ENCODE data around the gene CCDC71L. TPM values are rescaled to one million over a fixed set of nuclear protein-coding genes. Genes with fewer than 3 reads are reported as not detected.

The CCDC71L gene
- total RNA-seq, 1 donor from 2014 or later: 5.5 TPM

DNA sequence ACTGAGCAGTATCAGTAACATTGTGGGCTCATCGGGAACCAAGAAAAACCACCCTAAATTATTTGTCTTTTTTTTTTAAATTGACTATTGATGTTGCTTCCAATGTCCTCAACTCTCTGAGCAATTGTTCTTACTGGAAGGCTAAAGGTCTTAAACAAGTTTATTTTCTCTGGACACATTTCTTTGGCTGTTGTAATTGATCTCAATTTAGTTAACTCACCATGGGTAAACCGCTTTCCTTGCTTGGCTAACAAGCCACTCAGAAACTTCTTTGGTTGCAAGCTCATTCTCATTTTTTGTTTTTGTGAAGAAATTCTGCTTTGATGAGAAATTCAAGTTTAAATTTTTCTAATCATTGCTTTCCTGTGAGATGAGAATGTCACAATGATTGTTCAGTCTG, 25.5 kb downstream of the CCDC71L start:
- no peak for ATAC-seq (ENCODE audit: poor library complexity)
- intact Hi-C loops (cut with DNase I): no loop called here

GRCh38 chr7:106634958-106635357, 26.0 kb downstream of the CCDC71L start:
- intact Hi-C loops (cut with DNase I): no loop called here
- ATAC-seq (ENCODE audit: poor library complexity) (no peak), DNase-seq (no peak)

More for the DNA sequence above, 25.5 kb downstream of the CCDC71L start:
- DNase-seq: no peak

GRCh38 chr7:106630648-106631047, 30.3 kb downstream of the CCDC71L start:
- DNase-seq: no peak
- ATAC-seq (ENCODE audit: poor library complexity): no peak
- intact Hi-C loops (cut with DNase I): no loop called here

DNA sequence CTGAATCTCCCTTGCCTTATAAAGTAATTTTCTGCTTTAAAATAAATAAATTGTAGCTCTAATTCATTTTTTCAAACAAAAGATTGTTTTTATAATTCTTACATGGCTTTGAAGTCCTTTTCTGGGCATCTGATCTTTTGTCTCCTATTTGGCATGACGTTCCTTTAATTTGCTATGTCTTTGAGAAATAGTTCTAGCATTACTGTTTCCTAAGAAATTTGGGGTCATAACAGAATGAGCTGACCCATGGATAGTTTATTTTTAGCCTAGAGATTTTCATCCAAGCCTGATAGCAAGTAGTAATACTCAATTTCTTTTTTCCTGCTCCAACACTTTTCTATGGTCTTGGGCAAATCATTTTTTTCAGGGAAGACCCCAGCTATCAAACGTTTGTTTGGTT, 31.4 kb downstream of the CCDC71L start:
- intact Hi-C loops (cut with DNase I): no loop called here
- ATAC-seq (ENCODE audit: poor library complexity) (no peak), DNase-seq (no peak)

- intact Hi-C loops (cut with DNase I): no loop called here
- ATAC-seq (ENCODE audit: poor library complexity): no peak
- no peak for DNase-seq
These were observed 34.4 kb downstream of the CCDC71L start for GRCh38 chr7:106626376-106627164.

GRCh38 chr7:106625678-106626301, 35.2 kb downstream of the CCDC71L start:
- ATAC-seq (ENCODE audit: poor library complexity) (no peak), DNase-seq (no peak)
- intact Hi-C loops (cut with DNase I): no loop called here

GRCh38 chr7:106623853-106624252, 37.1 kb downstream of the CCDC71L start:
- intact Hi-C loops (cut with DNase I): no loop called here
- ATAC-seq (ENCODE audit: poor library complexity) (no peak), DNase-seq (no peak)

DNA sequence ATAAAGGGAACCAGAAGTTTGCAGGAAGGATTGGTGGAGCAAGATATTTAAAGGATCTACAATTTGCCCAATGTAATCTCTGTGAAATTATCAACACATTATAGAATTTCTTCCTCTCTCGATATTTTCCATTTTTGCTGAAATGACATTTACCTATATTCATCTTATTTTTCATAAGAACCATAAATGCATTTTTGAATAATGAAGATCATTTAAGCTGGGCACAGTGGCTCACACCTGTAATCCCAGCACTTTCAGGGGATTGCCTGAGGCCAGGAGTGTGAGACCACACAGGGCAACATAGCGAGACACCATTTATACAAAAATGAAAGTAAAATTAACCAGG, 37.7 kb downstream of the CCDC71L start:
- intact Hi-C loops (cut with DNase I): no loop called here
- ATAC-seq (ENCODE audit: poor library complexity) (no peak), DNase-seq (no peak)

- DNase-seq (no peak), ATAC-seq (ENCODE audit: poor library complexity) (no peak)
- intact Hi-C loops (cut with DNase I): no loop called here
These were observed 38.2 kb downstream of the CCDC71L start for GRCh38 chr7:106622654-106623314.

DNA sequence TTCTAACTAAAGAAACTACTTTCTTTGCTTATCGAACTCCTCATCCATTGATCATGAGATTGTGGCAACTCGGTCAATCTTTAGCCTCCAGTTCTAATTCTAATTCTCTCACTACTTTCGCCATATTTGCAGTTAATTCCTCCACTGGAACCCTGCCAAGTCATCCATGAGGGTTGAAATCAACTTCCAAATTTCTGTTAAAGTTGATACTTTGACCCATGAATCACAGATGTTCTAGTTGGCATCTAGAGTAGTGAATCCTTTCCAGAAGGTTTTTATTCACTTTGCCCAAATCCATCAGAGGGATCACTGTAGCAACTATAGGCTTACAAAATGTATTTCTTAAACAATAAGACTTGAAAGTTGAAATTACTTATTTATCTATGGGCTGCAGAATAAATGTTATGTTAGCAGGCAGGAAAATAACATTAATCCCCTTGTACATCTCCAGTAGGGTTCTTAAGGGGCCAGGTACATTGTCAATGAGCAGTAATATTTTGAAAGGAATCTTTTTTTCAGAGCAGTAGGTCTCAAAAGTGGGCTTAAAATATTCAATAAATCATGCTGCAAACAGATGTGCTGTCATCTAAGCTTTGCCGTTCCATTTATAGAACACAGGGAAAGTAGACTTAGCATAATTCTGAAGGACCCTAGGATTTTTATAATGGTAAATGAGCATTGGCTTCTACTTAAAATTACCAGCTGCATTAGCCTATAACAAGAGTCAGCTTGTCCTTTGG, 39.4 kb downstream of the CCDC71L start:
- ATAC-seq (ENCODE audit: poor library complexity) (no peak), DNase-seq (no peak)
- intact Hi-C loops (cut with DNase I): no loop called here

- intact Hi-C loops (cut with DNase I): no loop called here
- ATAC-seq (ENCODE audit: poor library complexity): no peak
- DNase-seq: no peak
These were observed 40.3 kb downstream of the CCDC71L start for GRCh38 chr7:106620676-106621075.

DNA sequence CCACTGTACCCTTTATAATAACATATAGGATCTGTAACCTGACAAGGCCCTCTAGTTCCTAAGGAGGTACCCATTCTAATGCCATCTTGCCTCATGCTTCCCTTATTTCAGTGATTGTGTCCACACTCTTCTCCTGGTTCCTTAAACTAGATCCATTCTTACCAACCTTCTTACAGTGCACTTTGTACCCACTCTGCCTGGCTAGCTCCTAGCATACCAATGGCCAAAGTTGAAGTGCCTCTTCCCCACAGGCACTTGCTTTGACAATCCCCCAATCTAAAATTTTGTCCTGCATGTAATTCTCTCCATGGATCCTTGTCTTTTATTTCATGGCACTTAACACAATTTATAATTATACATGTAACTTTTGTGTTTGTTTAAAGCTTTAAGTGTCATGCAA, 40.9 kb downstream of the CCDC71L start:
- intact Hi-C loops (cut with DNase I): no loop called here
- no peak for ATAC-seq (ENCODE audit: poor library complexity)
- DNase-seq: no peak

DNA sequence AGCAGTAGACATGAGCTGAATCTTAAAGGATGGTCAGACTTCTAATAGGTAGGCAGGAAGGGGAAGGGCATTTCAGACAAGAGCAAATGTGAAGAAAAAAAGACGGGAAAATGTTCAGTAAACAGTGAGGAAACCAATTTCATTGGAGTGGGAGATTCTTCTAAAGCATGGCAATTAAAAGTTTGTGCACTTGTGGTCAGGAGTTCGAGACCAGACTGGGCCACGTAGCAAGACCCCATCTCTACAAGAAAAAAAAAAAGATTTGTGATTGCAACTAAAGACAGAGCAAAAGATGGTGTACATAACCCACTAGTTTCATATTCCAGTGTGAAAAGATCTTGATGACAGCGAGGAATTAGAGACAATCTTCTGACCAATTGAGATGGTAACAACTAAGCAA, 41.7 kb downstream of the CCDC71L start:
- intact Hi-C loops (cut with DNase I): no loop called here
- ATAC-seq (ENCODE audit: poor library complexity) (no peak), DNase-seq (no peak)

DNA sequence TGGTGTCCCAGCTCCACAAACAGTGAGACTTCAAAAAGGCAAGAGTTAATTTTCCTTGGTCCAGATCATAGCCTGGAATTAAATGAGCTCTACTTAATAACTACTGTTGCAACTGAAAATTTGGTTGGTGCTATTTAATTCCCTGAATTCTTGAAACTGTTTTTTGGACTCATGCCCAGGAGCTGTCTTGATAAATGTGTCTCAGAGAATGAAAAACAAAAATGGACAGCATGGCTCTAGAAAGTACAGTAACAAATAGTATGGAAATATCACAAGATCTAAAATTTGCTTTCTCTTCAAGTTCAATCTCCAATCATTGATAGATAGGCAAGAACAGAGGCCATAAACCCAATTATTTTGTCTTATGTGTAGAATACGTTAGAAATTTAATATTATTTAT, 42.5 kb downstream of the CCDC71L start:
- intact Hi-C loops (cut with DNase I): no loop called here
- ATAC-seq (ENCODE audit: poor library complexity) (peak; percentile 55), DNase-seq (no peak)

GRCh38 chr7:106617860-106618259, 43.1 kb downstream of the CCDC71L start:
- intact Hi-C loops (cut with DNase I): no loop called here
- no peak for ATAC-seq (ENCODE audit: poor library complexity)
- no peak for DNase-seq

GRCh38 chr7:106616708-106617051, 44.3 kb downstream of the CCDC71L start:
- DNase-seq: no peak
- ATAC-seq (ENCODE audit: poor library complexity): no peak
- intact Hi-C loops (cut with DNase I): no loop called here

GRCh38 chr7:106615808-106616707, 44.9 kb downstream of the CCDC71L start:
- intact Hi-C loops (cut with DNase I): no loop called here
- ATAC-seq (ENCODE audit: poor library complexity) (no peak), DNase-seq (no peak)

DNA sequence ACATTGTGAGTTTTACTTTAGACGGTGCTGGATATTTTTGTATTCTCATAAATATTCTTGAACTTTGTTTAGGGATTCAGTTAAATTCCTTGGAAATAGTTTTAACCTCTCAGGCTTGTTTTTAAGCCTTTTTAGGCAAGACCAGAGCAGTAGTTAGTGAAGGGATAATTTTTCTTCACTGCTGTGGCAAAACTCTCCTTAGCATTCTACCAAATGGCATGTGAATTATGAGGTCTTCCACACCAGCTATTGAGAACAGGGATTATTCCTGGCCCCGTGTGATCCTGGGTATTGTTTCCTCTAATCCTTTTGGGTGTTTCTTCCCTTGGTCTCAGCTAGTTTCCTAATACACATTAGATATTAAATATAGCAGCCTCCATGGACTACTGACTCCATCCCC, 46.2 kb downstream of the CCDC71L start:
- intact Hi-C loops (cut with DNase I): no loop called here
- DNase-seq (no peak), ATAC-seq (ENCODE audit: poor library complexity) (no peak)
